C4-2B (cell line): ENCODE results near the gene B2M.

Source experiments
- H3K27ac ChIP-seq: fragments of 450-650 bp; 2 replicates; pipeline ENCODE4 v1.5.1; 2017
- ZFX ChIP-seq: fragments of 450-650 bp; IDR thresholded peaks from 2 replicates; pipeline ENCODE4 v1.6.1; 2017
- TF ChIP-seq, protein P1 (sequence below): fragments of 450-650 bp; conservative IDR thresholded peaks from 2 replicates; pipeline ENCODE4 v1.5.1; 2017; ENCODE audit warnings: mild to moderate bottlenecking

Gene B2M

DNA sequence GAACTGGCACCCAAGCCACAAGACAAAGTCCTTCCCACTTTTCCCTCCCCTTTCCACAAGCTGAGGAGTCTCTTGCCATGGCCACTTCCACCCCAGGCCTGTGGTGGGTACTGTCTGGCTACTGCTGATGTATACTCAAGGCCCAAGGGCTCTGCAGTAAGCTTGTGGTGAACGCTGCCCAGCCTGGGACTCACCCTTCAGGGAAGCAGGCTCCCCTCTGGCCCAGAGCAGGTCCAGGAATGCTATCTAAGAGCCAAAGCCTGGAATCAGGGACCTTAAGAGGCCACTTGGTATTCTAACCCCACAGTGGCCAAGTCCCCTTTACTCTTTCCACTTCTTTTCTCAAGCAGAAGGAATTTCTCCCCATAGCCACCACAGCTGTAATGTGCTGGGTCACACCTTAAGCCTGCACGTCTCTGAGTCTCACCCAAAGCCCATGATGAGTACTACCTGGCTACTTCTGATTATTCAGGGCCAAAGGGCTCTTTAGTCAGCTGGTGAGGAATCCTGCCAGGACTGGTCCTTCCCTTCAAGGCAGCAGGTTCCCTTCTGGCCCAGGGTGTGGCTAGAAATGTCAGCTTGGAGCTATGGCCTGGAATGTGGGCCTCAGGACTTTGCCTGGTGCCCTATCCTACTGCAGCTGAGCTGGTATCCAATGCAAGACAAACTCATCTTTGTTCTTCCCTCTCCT lies 4.2 kb upstream of the B2M start:
- no peak overlapping the region for H3K27ac ChIP-seq
- TF ChIP-seq, protein P1, sequence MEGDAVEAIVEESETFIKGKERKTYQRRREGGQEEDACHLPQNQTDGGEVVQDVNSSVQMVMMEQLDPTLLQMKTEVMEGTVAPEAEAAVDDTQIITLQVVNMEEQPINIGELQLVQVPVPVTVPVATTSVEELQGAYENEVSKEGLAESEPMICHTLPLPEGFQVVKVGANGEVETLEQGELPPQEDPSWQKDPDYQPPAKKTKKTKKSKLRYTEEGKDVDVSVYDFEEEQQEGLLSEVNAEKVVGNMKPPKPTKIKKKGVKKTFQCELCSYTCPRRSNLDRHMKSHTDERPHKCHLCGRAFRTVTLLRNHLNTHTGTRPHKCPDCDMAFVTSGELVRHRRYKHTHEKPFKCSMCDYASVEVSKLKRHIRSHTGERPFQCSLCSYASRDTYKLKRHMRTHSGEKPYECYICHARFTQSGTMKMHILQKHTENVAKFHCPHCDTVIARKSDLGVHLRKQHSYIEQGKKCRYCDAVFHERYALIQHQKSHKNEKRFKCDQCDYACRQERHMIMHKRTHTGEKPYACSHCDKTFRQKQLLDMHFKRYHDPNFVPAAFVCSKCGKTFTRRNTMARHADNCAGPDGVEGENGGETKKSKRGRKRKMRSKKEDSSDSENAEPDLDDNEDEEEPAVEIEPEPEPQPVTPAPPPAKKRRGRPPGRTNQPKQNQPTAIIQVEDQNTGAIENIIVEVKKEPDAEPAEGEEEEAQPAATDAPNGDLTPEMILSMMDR: no peak
- no peak for TF ChIP-seq ZFX

DNA sequence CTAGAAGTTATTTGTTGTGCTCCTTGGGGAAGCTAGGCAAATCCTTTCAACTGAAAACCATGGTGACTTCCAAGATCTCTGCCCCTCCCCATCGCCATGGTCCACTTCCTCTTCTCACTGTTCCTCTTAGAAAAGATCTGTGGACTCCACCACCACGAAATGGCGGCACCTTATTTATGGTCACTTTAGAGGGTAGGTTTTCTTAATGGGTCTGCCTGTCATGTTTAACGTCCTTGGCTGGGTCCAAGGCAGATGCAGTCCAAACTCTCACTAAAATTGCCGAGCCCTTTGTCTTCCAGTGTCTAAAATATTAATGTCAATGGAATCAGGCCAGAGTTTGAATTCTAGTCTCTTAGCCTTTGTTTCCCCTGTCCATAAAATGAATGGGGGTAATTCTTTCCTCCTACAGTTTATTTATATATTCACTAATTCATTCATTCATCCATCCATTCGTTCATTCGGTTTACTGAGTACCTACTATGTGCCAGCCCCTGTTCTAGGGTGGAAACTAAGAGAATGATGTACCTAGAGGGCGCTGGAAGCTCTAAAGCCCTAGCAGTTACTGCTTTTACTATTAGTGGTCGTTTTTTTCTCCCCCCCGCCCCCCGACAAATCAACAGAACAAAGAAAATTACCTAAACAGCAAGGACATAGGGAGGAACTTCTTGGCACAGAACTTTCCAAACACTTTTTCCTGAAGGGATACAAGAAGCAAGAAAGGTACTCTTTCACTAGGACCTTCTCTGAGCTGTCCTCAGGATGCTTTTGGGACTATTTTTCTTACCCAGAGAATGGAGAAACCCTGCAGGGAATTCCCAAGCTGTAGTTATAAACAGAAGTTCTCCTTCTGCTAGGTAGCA lies 851 bp upstream of the B2M start:
- TF ChIP-seq, protein P1: peak; percentile 71
- no peak for TF ChIP-seq ZFX
- peak overlapping the region; percentile 87 for H3K27ac ChIP-seq

DNA sequence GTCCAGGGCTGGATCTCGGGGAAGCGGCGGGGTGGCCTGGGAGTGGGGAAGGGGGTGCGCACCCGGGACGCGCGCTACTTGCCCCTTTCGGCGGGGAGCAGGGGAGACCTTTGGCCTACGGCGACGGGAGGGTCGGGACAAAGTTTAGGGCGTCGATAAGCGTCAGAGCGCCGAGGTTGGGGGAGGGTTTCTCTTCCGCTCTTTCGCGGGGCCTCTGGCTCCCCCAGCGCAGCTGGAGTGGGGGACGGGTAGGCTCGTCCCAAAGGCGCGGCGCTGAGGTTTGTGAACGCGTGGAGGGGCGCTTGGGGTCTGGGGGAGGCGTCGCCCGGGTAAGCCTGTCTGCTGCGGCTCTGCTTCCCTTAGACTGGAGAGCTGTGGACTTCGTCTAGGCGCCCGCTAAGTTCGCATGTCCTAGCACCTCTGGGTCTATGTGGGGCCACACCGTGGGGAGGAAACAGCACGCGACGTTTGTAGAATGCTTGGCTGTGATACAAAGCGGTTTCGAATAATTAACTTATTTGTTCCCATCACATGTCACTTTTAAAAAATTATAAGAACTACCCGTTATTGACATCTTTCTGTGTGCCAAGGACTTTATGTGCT lies 527 bp downstream of the B2M start:
- H3K27ac ChIP-seq: peak overlapping the region; percentile 87
- TF ChIP-seq, protein P1: no peak
- peak; percentile 21; the same call in 1 of the 2 replicates for TF ChIP-seq ZFX

DNA sequence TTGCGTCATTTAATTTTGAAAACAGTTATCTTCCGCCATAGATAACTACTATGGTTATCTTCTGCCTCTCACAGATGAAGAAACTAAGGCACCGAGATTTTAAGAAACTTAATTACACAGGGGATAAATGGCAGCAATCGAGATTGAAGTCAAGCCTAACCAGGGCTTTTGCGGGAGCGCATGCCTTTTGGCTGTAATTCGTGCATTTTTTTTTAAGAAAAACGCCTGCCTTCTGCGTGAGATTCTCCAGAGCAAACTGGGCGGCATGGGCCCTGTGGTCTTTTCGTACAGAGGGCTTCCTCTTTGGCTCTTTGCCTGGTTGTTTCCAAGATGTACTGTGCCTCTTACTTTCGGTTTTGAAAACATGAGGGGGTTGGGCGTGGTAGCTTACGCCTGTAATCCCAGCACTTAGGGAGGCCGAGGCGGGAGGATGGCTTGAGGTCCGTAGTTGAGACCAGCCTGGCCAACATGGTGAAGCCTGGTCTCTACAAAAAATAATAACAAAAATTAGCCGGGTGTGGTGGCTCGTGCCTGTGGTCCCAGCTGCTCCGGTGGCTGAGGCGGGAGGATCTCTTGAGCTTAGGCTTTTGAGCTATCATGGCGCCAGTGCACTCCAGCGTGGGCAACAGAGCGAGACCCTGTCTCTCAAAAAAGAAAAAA lies 1.2 kb downstream of the B2M start:
- TF ChIP-seq ZFX: no peak
- TF ChIP-seq, protein P1: no peak
- peak overlapping the region; percentile 87 for H3K27ac ChIP-seq

DNA sequence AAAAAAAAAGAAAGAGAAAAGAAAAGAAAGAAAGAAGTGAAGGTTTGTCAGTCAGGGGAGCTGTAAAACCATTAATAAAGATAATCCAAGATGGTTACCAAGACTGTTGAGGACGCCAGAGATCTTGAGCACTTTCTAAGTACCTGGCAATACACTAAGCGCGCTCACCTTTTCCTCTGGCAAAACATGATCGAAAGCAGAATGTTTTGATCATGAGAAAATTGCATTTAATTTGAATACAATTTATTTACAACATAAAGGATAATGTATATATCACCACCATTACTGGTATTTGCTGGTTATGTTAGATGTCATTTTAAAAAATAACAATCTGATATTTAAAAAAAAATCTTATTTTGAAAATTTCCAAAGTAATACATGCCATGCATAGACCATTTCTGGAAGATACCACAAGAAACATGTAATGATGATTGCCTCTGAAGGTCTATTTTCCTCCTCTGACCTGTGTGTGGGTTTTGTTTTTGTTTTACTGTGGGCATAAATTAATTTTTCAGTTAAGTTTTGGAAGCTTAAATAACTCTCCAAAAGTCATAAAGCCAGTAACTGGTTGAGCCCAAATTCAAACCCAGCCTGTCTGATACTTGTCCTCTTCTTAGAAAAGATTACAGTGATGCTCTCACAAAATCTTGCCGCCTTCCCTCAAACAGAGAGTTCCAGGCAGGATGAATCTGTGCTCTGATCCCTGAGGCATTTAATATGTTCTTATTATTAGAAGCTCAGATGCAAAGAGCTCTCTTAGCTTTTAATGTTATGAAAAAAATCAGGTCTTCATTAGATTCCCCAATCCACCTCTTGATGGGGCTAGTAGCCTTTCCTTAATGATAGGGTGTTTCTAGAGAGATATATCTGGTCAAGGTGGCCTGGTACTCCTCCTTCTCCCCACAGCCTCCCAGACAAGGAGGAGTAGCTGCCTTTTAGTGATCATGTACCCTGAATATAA lies 2.0 kb downstream of the B2M start:
- H3K27ac ChIP-seq: no peak overlapping the region
- TF ChIP-seq, protein P1: peak; percentile 31
- TF ChIP-seq ZFX: no peak

DNA sequence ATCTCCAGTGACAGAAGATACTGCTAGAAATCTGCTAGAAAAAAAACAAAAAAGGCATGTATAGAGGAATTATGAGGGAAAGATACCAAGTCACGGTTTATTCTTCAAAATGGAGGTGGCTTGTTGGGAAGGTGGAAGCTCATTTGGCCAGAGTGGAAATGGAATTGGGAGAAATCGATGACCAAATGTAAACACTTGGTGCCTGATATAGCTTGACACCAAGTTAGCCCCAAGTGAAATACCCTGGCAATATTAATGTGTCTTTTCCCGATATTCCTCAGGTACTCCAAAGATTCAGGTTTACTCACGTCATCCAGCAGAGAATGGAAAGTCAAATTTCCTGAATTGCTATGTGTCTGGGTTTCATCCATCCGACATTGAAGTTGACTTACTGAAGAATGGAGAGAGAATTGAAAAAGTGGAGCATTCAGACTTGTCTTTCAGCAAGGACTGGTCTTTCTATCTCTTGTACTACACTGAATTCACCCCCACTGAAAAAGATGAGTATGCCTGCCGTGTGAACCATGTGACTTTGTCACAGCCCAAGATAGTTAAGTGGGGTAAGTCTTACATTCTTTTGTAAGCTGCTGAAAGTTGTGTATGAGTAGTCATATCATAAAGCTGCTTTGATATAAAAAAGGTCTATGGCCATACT lies 4.0 kb downstream of the B2M start:
- H3K27ac ChIP-seq: no peak overlapping the region

More for the DNA sequence above, 4.0 kb downstream of the B2M start:
- no peak for TF ChIP-seq ZFX
- TF ChIP-seq, protein P1: no peak
